Activated CD4-positive, alpha-beta memory T cell treated with anti-CD3 and anti-CD28 coated beads for 36 hours (primary cell): Measurements from ENCODE around the gene SEMA3F. TPM values are rescaled to one million over a fixed set of nuclear protein-coding genes. Genes with fewer than 3 reads are reported as not detected.

ENCODE experiments used
- CTCF ChIA-PET: fragments of 350-600 bp; sonication (Branson Sonifier 250); formaldehyde crosslinking; loops from one replicate; lab custom pipeline; 2021; ENCODE audit warnings: antibody characterized with exemption, inconsistent platforms; lab: Charles Lee
- POLR2A ChIA-PET: fragments of 350-600 bp; sonication (Branson Sonifier 250); formaldehyde crosslinking; loops from one replicate; lab custom pipeline; 2021; ENCODE audit warnings: antibody characterized with exemption; lab: Charles Lee
- DNase-seq: peaks from one replicate; pipeline ENCODE4 v3.0.0-alpha.2; 2020
- H3K27ac Mint-ChIP-seq: one replicate; pipeline ENCODE4 v1.8.0; 2021; ENCODE audit warnings: mixed read lengths
- H3K27me3 Mint-ChIP-seq: one replicate; pipeline ENCODE4 v1.8.0; 2021; ENCODE audit warnings: mixed read lengths
- H3K36me3 Mint-ChIP-seq: one replicate; pipeline ENCODE4 v1.8.0; 2021; ENCODE audit warnings: mixed read lengths
- H3K4me1 Mint-ChIP-seq: one replicate; pipeline ENCODE4 v1.8.0; 2021; ENCODE audit warnings: low read depth, mixed read lengths
- H3K4me3 Mint-ChIP-seq: one replicate; pipeline ENCODE4 v1.8.0; 2021; ENCODE audit warnings: mild to moderate bottlenecking, mixed read lengths
- H3K9me3 Mint-ChIP-seq: one replicate; pipeline ENCODE4 v1.8.0; 2021; ENCODE audit warnings: mixed read lengths
- intact Hi-C: fragments of 100-400 bp; cut with micrococcal nuclease; formaldehyde crosslinking; loops from one replicate; pipeline ENCODE4 v1.15.1; 2023
- total RNA-seq, 2 experiments: library from RNA; stranded (reverse); gene quantifications; one replicate each; pipeline ENCODE4 v1.2.3, GENCODE V29; 2021

SEMA3F gene
- total RNA-seq, 2 experiments from 2014 or later, result 0.17 to 0.19 TPM

DNA sequence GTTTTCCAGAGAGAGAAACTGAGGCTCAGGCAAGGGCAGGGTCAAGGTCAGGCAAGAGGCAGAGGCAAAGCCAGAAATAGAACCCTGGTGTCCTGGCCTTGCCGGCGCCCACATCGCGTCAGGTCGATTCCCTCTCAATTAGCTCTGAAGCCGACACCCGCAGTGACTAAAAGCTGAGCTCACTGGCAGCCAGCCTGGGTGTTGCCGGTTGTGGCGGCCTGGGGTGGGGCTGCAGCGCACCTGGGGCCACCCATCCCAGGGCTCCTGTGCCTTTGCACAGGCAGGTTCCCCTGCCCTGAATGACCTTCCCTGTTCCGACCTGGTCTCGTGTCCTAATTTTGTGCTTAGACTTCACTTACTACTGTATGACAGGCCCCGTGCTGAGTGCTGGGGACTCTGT, 6.2 kb downstream of the SEMA3F start:
- peaks cover 10% of the 10 kb centered on the region for H3K27me3 Mint-ChIP-seq
- no peaks in the 10 kb centered on the region for H3K9me3 Mint-ChIP-seq
- ChIA-PET CTCF (no interaction called here), POLR2A (no interaction called here)
- intact Hi-C loops, result no loop called here
- H3K36me3 Mint-ChIP-seq, result no peaks in the 10 kb centered on the region
- DNase-seq, result no peak
- no peak overlapping the region for H3K4me3 Mint-ChIP-seq
- H3K27ac Mint-ChIP-seq, result no peak overlapping the region
- H3K4me1 Mint-ChIP-seq, result no peaks in the 10 kb centered on the region

DNA sequence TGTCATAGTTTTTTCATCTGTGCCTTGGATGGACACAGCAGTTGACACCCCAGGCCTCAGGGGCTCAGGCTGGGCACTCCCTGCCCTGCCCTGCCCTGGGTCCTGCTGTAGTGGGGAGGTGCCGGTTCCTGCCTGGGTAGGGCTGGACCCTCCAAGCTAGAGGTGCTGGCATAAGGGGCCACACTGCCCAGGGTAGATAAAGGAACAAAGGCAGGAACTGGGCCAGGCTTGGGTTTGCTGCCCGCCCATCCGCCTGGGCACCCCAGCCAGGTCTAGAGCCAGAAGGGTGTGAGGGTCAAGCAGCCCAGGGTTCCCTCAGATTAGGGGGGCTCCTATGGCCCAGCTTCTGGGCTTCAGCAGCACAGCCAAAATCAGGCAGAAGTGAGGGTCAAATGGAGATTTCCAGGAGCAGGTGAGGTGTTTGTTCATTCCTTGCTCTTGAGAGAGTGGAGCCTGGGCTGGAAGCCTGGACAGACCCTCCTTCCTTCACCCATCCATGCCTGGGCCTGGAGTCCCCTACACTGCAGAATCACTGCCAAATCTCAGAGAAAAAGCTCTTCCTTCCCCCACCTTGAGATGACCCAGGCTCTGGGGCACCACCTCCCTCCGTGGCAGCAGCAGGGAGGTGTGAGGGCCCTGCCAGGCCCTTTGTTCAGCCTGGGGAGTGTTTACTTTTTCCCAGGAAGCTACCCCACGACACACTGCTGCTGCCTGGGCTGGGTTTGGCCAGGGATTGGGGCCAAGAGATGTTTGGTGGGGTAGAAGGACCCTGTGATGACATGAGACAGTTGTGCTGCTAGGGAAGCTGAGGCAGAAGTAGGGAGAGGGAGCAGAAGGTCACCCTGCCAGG, 7.1 kb downstream of the SEMA3F start:
- Mint-ChIP-seq H3K9me3 (no peaks in the 10 kb centered on the region), H3K4me1 (no peaks in the 10 kb centered on the region), H3K4me3 (no peak overlapping the region), H3K27ac (no peak overlapping the region), H3K36me3 (no peaks in the 10 kb centered on the region), H3K27me3 (peaks cover 5% of the 10 kb centered on the region)
- no peak for DNase-seq
- intact Hi-C loops, result no loop called here
- ChIA-PET POLR2A (no interaction called here), CTCF (no interaction called here)

- no peaks in the 10 kb centered on the region for H3K4me1 Mint-ChIP-seq
- no peak for DNase-seq
- H3K36me3 Mint-ChIP-seq, result no peaks in the 10 kb centered on the region
- ChIA-PET POLR2A (no interaction called here), CTCF (interaction anchor here (1.0 kb wide), 1 partner anchor 43 kb away, joined by 3 read pairs; no protein-coding TSS in a partner anchor)
- no peaks in the 10 kb centered on the region for H3K9me3 Mint-ChIP-seq
- intact Hi-C loops, result no loop called here
- no peak overlapping the region for H3K27ac Mint-ChIP-seq
- H3K4me3 Mint-ChIP-seq, result no peak overlapping the region
- H3K27me3 Mint-ChIP-seq, result peaks cover 2% of the 10 kb centered on the region
Observed at GRCh38 chr3:50163572-50164455, 8.7 kb downstream of the SEMA3F start.

GRCh38 chr3:50164481-50164880, 9.4 kb downstream of the SEMA3F start:
- ChIA-PET POLR2A (no interaction called here), CTCF (interaction anchor here (0.7 to 1.0 kb wide), 2 partner anchors 17 to 44 kb away, joined by 3 read pairs; no protein-coding TSS in a partner anchor)
- Mint-ChIP-seq H3K27ac (no peak overlapping the region), H3K27me3 (no peaks in the 10 kb centered on the region), H3K4me3 (no peak overlapping the region), H3K36me3 (no peaks in the 10 kb centered on the region), H3K4me1 (no peaks in the 10 kb centered on the region), H3K9me3 (no peaks in the 10 kb centered on the region)
- no peak for DNase-seq
- intact Hi-C loops, result no loop called here

DNA sequence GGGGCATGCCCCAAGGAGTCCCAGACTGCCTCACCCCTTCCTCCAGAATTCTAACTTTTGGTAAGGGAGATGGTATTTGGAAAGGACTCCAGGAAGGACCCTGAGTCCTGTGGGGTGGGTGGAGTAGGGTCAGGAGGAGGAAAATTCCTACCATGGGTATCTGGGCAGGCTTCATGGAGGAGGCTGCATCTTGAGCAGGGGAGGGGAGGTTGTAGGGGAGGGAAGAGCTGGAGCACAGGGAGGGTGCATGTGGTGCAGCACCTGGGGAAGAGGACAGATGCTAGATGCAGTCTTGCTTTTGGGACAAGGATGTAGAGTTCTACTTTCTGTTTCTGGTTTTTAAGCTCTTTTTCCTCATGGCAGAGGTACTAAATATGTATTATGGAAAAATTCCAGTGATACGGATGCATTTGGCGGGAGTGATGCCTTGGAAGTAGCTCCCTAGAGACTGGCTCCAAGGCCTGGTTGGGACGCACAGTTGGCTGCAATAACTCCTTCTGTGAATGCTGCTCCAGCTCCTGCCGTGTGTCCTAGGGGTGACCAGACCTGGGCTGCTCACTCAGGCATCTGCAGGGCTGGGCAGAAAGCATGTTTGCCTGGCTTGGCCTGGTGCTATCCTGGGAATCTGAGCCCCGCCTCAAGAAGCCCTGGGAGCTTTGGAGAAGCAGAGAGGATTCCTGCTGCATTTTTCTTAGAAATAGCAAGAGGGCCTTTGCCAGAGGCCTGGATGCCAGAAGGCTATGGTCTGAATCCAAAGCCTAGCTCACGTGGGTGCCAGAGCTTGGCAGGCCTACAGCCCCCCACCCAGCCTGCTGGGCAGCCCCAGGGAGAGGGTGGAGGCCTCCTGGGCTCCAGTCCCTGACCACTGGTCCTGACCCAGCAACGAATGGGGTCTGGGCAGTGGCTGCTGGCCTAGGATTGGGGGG, 10.1 kb downstream of the SEMA3F start:
- H3K9me3 Mint-ChIP-seq, result no peaks in the 10 kb centered on the region
- no peak overlapping the region for H3K27ac Mint-ChIP-seq
- ChIA-PET CTCF (interaction anchor here (0.7 kb wide), 1 partner anchor 16 kb away, joined by 3 read pairs; no protein-coding TSS in a partner anchor), POLR2A (no interaction called here)
- no peaks in the 10 kb centered on the region for H3K36me3 Mint-ChIP-seq
- H3K27me3 Mint-ChIP-seq, result no peaks in the 10 kb centered on the region
- intact Hi-C loops, result no loop called here
- H3K4me3 Mint-ChIP-seq, result no peak overlapping the region
- H3K4me1 Mint-ChIP-seq, result no peaks in the 10 kb centered on the region
- no peak for DNase-seq

GRCh38 chr3:50165910-50166538, 10.9 kb downstream of the SEMA3F start:
- CTCF ChIA-PET, result no interaction called here
- DNase-seq, result no peak
- intact Hi-C loops, result no loop called here
- H3K4me3 Mint-ChIP-seq, result no peak overlapping the region
- no peaks in the 10 kb centered on the region for H3K4me1 Mint-ChIP-seq
- H3K9me3 Mint-ChIP-seq, result no peaks in the 10 kb centered on the region
- H3K36me3 Mint-ChIP-seq, result no peaks in the 10 kb centered on the region
- POLR2A ChIA-PET, result no interaction called here
- no peaks in the 10 kb centered on the region for H3K27me3 Mint-ChIP-seq
- no peak overlapping the region for H3K27ac Mint-ChIP-seq

GRCh38 chr3:50166620-50167019, 11.5 kb downstream of the SEMA3F start:
- POLR2A ChIA-PET, result no interaction called here
- CTCF ChIA-PET, result no interaction called here
- no peaks in the 10 kb centered on the region for H3K36me3 Mint-ChIP-seq
- intact Hi-C loops, result no loop called here
- H3K27ac Mint-ChIP-seq, result no peak overlapping the region
- no peak for DNase-seq
- no peaks in the 10 kb centered on the region for H3K4me1 Mint-ChIP-seq
- H3K9me3 Mint-ChIP-seq, result no peaks in the 10 kb centered on the region
- H3K27me3 Mint-ChIP-seq, result no peaks in the 10 kb centered on the region
- no peak overlapping the region for H3K4me3 Mint-ChIP-seq

- H3K4me1 Mint-ChIP-seq, result no peaks in the 10 kb centered on the region
- H3K36me3 Mint-ChIP-seq, result no peaks in the 10 kb centered on the region
- DNase-seq, result no peak
- intact Hi-C loops, result no loop called here
- ChIA-PET CTCF (no interaction called here), POLR2A (no interaction called here)
- no peaks in the 10 kb centered on the region for H3K9me3 Mint-ChIP-seq
- H3K27ac Mint-ChIP-seq, result no peak overlapping the region
- no peak overlapping the region for H3K4me3 Mint-ChIP-seq
- no peaks in the 10 kb centered on the region for H3K27me3 Mint-ChIP-seq
Observed at GRCh38 chr3:50167069-50167840, 12.1 kb downstream of the SEMA3F start.

DNA sequence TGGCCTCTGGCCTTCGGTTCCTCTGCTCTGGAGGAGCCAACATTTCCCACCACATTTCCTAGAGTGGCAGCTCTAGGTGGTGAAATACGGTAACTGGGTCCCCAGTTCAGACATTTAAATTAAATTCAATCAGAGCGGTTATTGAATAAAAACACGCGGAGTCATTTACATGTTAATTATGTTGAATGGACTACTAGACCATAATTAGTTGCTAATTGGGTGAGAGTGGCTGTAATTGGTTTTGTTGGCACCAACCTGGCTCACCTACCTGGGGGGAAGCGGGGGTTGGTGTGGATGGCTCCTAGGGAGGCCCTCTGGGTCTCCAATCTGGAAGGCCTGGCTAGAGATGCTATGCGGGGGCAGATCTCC, 12.7 kb downstream of the SEMA3F start:
- POLR2A ChIA-PET, result no interaction called here

DNA sequence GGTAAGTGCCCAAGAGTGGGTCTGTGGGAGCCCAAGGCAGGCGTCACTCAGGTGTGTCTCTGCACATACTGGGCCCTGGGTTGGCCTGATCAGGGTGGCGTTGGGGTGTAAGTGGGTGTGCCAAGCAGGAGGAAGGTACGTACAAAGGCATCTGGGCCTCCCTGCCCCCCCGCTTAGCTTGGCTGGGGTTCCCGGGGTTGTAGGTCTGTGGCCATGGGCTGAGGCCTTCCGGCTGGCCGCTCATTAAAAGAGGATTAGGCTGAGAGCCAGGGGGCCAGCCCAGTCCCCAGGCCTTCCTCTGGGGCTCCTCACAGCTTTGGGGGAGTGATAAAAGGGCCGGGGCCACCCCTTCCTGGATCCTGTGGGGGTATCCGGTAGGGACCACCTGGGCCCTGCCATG, 13.3 kb downstream of the SEMA3F start:
- no peaks in the 10 kb centered on the region for H3K4me1 Mint-ChIP-seq
- H3K27ac Mint-ChIP-seq, result no peak overlapping the region
- no peaks in the 10 kb centered on the region for H3K27me3 Mint-ChIP-seq
- H3K4me3 Mint-ChIP-seq, result no peak overlapping the region
- DNase-seq, result no peak
- CTCF ChIA-PET, result no interaction called here
- POLR2A ChIA-PET, result no interaction called here
- no peaks in the 10 kb centered on the region for H3K36me3 Mint-ChIP-seq
- intact Hi-C loops, result no loop called here
- H3K9me3 Mint-ChIP-seq, result no peaks in the 10 kb centered on the region

More for the DNA sequence above, 12.7 kb downstream of the SEMA3F start:
- Mint-ChIP-seq H3K4me1 (no peaks in the 10 kb centered on the region), H3K9me3 (no peaks in the 10 kb centered on the region), H3K4me3 (no peak overlapping the region), H3K27me3 (no peaks in the 10 kb centered on the region), H3K27ac (no peak overlapping the region), H3K36me3 (no peaks in the 10 kb centered on the region)
- intact Hi-C loops, result no loop called here
- no peak for DNase-seq
- CTCF ChIA-PET, result no interaction called here

- Mint-ChIP-seq H3K27me3 (no peaks in the 10 kb centered on the region), H3K9me3 (no peaks in the 10 kb centered on the region), H3K36me3 (no peaks in the 10 kb centered on the region), H3K4me3 (no peak overlapping the region), H3K27ac (no peak overlapping the region), H3K4me1 (peaks cover 1% of the 10 kb centered on the region)
- CTCF ChIA-PET, result no interaction called here
- intact Hi-C loops, result no loop called here
- POLR2A ChIA-PET, result no interaction called here
- DNase-seq, result no peak
Observed at GRCh38 chr3:50168791-50169190, 13.7 kb downstream of the SEMA3F start.
